ENCODE results near the gene ATP6V0A1.
A peak's percentile ranks its signal among the peaks of the same experiment; 100 is the strongest.

Gene ATP6V0A1

DNA sequence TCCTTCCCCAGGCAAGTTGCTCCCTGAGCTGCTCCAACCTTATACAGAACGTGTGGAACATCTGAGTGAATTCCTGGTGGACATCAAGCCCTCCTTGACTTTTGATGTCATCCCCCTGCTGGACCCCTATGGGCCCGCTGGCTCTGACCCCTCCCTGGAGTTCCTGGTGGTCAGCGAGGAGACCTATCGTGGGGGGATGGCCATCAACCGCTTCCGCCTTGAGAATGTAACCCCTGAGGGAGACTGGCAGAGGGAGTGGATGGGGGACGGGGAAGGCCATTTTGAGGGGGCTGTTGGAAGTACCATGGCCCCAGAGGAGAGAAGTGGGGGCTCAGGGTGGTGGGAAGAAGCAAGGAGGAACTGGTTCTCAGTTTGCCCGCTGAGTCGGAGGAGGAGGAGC is 105.3 kb downstream of the ATP6V0A1 start:
- DNase-seq = no peak

DNA sequence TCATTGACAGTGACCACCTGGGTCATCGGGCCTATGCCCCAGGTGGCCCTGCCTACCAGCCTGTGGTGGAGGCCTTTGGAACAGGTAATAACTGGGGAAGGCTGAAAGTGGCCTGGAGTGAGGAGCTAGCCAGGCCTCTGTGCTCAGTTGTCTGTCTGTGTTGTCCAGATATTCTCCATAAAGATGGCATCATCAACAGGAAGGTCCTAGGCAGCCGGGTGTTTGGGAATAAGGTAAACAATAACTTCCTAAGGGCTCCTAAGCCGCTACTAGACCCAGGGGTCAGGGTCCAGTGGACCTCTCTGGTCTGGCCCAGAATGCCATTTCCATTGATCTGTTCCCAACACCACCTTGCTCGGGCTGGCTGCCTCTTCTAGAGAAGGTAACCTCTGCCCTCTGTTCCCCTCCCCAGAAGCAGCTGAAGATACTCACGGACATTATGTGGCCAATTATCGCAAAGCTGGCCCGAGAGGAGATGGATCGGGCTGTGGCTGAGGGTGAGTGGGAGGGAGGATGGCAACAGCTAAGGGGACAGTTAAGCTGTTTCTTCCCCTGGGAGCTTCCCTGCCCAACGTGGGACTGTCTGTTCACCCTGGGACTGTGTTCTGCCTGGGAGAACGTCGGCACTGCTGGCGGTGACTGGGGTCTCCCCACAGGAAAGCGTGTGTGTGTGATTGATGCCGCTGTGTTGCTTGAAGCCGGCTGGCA is 106.3 kb downstream of the ATP6V0A1 start:
- no peak for DNase-seq

- no peak for DNase-seq
Measured at GRCh38 chr17:42565523-42566214, 107.0 kb downstream of the ATP6V0A1 start.

DNA sequence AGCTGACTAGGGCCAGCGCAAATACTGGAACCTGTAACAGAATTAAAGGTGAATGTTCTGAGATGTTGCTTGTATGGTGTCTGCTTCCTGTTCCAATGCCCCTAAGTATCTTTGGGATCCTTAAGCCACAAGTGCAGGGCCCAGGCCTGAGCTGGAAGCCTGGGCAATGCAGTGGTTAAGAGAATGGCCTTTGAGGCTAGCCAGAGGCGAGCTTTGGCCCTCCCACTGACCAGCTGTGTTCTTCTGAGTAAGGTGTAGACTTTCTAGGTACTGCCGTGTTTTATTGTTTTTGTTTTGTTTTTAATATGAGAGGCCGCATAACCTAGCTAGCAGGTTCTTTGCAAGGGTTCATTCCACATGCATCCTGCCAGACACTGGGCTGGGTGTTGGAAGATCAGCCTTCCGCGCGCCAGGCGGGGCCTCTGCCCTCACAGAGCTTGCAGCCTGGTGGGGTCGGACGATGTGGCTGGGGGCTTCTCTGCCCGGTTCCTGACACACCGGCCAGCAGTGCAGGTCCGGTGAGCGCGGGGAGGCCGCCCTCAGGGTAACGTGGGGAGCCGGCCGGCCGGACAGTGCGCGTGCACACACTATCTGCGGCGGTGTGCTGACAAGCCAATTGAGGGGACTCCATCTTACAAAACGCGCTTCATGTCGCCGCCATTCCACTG is 107.7 kb downstream of the ATP6V0A1 start:
- no peak for DNase-seq

GRCh38 chr17:42566883-42567573 is 108.3 kb downstream of the ATP6V0A1 start, which contains the start of gene MLX:
MLX (plus strand) TSS chr17:42567100; CDS start chr17:42567125, 25 bp downstream.
- peak; percentile 72 to 89 (median 80) for DNase-seq

GRCh38 chr17:42568341-42569111 is 109.8 kb downstream of the ATP6V0A1 start:
- DNase-seq = no peak

DNA sequence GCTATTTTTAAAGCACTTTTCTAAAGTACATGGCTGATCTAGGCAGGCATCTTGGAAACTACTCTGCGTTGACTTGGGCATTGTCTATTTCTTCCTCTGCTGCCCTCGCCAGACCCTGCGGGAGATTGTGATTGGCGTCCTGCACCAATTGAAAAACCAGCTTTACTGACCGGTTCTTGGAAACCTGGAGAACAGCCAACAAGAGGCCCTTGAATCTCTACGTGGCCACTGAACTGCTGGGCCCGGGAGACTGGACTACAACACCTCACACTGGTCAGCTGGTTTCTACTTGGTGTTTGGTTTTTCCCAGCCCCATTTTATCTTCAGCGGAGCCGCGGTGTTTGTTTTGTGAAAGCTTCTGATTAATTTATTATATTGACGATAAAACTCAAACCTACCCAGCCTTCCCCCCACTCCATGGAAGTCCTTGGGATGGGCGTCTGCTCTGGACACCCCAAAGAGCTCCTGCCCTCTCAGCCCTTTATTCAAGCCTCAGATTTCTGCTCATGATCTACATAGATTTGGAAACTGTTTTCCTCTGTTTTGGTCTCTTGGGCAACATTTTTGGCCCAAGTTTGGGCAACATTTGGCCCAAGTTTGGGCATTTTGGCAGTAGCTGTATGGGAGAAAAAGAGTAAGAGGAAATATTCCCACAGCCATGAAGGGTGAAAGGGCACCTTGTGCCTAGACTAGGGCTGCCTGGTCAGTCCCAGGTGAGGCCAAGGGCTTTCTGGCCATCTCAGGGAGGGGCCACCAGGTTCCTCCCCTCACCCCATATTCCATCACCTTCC is 113.0 kb downstream of the ATP6V0A1 start:
- no peak for DNase-seq

All from activated naive CD4-positive, alpha-beta T cell (primary cell).